ENCODE measurements around the gene MAP2K2.

The MAP2K2 gene

DNA sequence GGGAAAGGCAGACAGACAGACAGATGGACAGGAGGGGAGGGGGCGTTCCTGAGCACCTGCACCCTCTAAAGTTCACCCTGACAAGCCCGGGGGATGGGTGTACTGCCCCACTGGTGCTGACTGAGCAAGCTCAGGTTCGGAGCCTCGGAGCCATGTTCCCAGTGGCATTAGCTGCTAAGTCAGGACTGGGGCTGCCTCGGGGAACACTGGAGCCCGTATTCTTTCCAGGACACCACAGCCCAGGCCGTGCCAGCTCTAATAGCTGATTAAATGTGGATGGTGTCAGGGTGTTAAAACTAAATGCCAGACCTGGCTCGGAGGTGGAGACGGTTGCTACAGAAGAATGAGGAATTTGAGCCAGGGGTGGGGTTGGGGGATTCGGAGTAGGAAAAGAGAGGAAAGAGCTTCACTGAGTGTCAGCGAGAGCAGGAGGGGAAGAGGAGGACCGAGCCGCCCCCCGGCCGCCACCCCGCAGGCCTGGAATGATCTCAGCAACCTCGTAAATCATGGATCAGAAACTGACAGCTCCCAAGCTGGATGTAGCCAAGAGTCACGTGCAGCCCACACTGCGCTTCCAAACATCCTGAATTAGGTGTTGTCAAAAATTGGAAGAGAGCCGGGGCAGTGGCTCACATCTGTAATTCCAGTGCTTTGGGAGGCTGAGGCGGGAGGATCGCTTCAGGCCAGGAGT is 10.4 kb downstream of the MAP2K2 start:
- H3K4me1 ChIP-seq (ENCODE audit: control insufficient read depth, insufficient read depth, low read length, poor library complexity, severe bottlenecking) = no peaks in the 10 kb centered on the region
- no peak overlapping the region for H3K4me3 ChIP-seq (ENCODE audit: extremely low read depth, insufficient read depth, low read length, poor library complexity, severe bottlenecking)
- H3K9me3 ChIP-seq (ENCODE audit: control insufficient read depth, low read length) = no peaks in the 10 kb centered on the region
- H3K27ac ChIP-seq (ENCODE audit: low read depth, low read length, severe bottlenecking) = no peak overlapping the region
- H3K36me3 ChIP-seq (ENCODE audit: control insufficient read depth, insufficient read depth, low read length) = peaks cover 96% of the 10 kb centered on the region
- 93 to 95% methylated on average over 22 of the region's 22 CpGs for WGBS, 2 experiments (ENCODE audit: insufficient coverage in 2 of 2)

- 98 to 99% methylated on average over 12 to 16 of the region's 17 CpGs for WGBS, 2 experiments (ENCODE audit: insufficient coverage in 2 of 2)
- H3K9me3 ChIP-seq (ENCODE audit: control insufficient read depth, low read length) = no peaks in the 10 kb centered on the region
- H3K36me3 ChIP-seq (ENCODE audit: control insufficient read depth, insufficient read depth, low read length) = peaks cover 96% of the 10 kb centered on the region
- H3K4me3 ChIP-seq (ENCODE audit: extremely low read depth, insufficient read depth, low read length, poor library complexity, severe bottlenecking) = no peak overlapping the region
- no peaks in the 10 kb centered on the region for H3K4me1 ChIP-seq (ENCODE audit: control insufficient read depth, insufficient read depth, low read length, poor library complexity, severe bottlenecking)
- no peak overlapping the region for H3K27ac ChIP-seq (ENCODE audit: low read depth, low read length, severe bottlenecking)
These were observed 11.6 kb downstream of the MAP2K2 start for GRCh38 chr19:4112367-4112766.

DNA sequence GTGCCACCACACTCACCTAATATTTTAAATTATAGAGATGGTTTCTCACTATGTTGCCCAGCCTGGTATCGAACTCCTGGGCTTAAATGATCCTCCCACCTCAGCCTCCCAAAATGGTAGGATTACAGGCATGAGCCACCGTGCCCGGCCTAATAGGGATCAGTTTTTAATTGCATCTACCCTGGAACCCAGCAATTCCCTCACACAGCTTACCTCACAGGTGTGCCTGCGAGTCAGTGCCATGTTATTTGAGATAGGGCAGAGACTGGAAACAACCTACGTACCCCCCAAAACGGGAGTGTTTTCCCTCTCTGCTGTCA is 14.3 kb downstream of the MAP2K2 start:
- H3K36me3 ChIP-seq (ENCODE audit: control insufficient read depth, insufficient read depth, low read length) = peaks cover 95% of the 10 kb centered on the region
- WGBS, 2 experiments (ENCODE audit: insufficient coverage in 2 of 2) = 93 to 95% methylated on average over 6 of the region's 6 CpGs

DNA sequence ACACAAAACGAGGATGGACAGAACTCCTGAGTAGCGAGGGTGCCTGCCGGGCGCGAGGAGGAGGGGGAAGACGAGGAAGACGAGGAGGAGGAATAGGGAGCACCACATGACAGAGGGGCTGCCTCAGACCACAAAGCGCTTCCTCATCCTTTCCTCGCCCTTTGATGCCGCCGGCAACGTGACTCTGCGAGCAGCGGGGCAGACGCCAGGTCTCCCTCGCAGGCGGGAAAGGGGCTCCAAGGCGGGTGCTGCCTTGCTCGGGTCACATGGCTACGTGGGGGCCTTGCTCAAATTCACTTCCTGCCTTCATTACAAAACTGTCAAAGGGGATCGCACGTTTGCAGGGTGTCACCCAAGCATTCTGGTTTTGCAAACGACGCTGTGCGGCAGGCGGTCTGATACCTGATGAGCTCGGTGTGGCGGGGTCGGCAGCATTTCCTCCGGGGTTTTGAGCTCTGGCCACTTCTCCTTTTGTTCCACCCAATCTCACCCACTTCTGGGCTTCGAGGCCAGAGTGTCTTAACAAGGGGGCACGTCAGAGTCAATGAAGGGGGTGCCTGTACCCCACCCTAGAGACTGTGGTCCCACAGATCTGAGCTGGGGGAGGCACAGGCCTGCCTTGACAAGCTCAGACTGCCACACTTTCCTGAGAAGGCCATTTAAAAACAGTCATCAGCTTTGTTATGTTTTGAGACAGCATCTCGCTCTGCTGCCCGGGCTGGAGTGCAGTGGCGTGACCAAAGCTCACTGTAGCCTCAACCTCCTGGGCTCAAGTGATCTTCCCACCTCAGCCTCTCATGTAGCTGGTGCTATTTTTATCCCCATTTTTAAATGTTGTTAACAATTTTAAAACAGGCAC is 14.9 kb downstream of the MAP2K2 start:
- H3K36me3 ChIP-seq (ENCODE audit: control insufficient read depth, insufficient read depth, low read length) = peaks cover 95% of the 10 kb centered on the region
- WGBS, 2 experiments (ENCODE audit: insufficient coverage in 2 of 2) = 96% methylated on average over 34 to 35 of the region's 35 CpGs
- no peak overlapping the region for H3K27ac ChIP-seq (ENCODE audit: low read depth, low read length, severe bottlenecking)

More for the DNA sequence above, 14.3 kb downstream of the MAP2K2 start:
- H3K9me3 ChIP-seq (ENCODE audit: control insufficient read depth, low read length) = no peaks in the 10 kb centered on the region
- H3K27ac ChIP-seq (ENCODE audit: low read depth, low read length, severe bottlenecking) = no peak overlapping the region
- H3K4me3 ChIP-seq (ENCODE audit: extremely low read depth, insufficient read depth, low read length, poor library complexity, severe bottlenecking) = no peak overlapping the region
- peaks cover 3% of the 10 kb centered on the region for H3K4me1 ChIP-seq (ENCODE audit: control insufficient read depth, insufficient read depth, low read length, poor library complexity, severe bottlenecking)

GRCh38 chr19:4103080-4103433 is 20.9 kb downstream of the MAP2K2 start:
- Histone ChIP-seq H3K27ac (ENCODE audit: low read depth, low read length, severe bottlenecking) (no peak overlapping the region), H3K4me3 (ENCODE audit: extremely low read depth, insufficient read depth, low read length, poor library complexity, severe bottlenecking) (no peak overlapping the region), H3K9me3 (ENCODE audit: control insufficient read depth, low read length) (no peaks in the 10 kb centered on the region), H3K4me1 (ENCODE audit: control insufficient read depth, insufficient read depth, low read length, poor library complexity, severe bottlenecking) (peaks cover 3% of the 10 kb centered on the region), H3K36me3 (ENCODE audit: control insufficient read depth, insufficient read depth, low read length) (peaks cover 94% of the 10 kb centered on the region)
- 91 to 95% methylated on average over 8 to 9 of the region's 9 CpGs for WGBS, 2 experiments (ENCODE audit: insufficient coverage in 2 of 2)

More for the DNA sequence above, 14.9 kb downstream of the MAP2K2 start:
- Histone ChIP-seq H3K9me3 (ENCODE audit: control insufficient read depth, low read length) (no peaks in the 10 kb centered on the region), H3K4me1 (ENCODE audit: control insufficient read depth, insufficient read depth, low read length, poor library complexity, severe bottlenecking) (peaks cover 3% of the 10 kb centered on the region), H3K4me3 (ENCODE audit: extremely low read depth, insufficient read depth, low read length, poor library complexity, severe bottlenecking) (no peak overlapping the region)

- Histone ChIP-seq H3K4me3 (ENCODE audit: extremely low read depth, insufficient read depth, low read length, poor library complexity, severe bottlenecking) (no peak overlapping the region), H3K9me3 (ENCODE audit: control insufficient read depth, low read length) (no peaks in the 10 kb centered on the region), H3K4me1 (ENCODE audit: control insufficient read depth, insufficient read depth, low read length, poor library complexity, severe bottlenecking) (peaks cover 3% of the 10 kb centered on the region), H3K27ac (ENCODE audit: low read depth, low read length, severe bottlenecking) (no peak overlapping the region), H3K36me3 (ENCODE audit: control insufficient read depth, insufficient read depth, low read length) (peaks cover 93% of the 10 kb centered on the region)
- 94 to 95% methylated on average over 45 to 53 of the region's 53 CpGs for WGBS, 2 experiments (ENCODE audit: insufficient coverage in 2 of 2)
These were observed 21.4 kb downstream of the MAP2K2 start for GRCh38 chr19:4102339-4103079.

- 98 to 100% methylated on average over 10 of the region's 10 CpGs for WGBS, 2 experiments (ENCODE audit: insufficient coverage in 2 of 2)
- H3K27ac ChIP-seq (ENCODE audit: low read depth, low read length, severe bottlenecking) = no peak overlapping the region
- peaks cover 93% of the 10 kb centered on the region for H3K36me3 ChIP-seq (ENCODE audit: control insufficient read depth, insufficient read depth, low read length)
- peaks cover 3% of the 10 kb centered on the region for H3K4me1 ChIP-seq (ENCODE audit: control insufficient read depth, insufficient read depth, low read length, poor library complexity, severe bottlenecking)
- H3K9me3 ChIP-seq (ENCODE audit: control insufficient read depth, low read length) = no peaks in the 10 kb centered on the region
- H3K4me3 ChIP-seq (ENCODE audit: extremely low read depth, insufficient read depth, low read length, poor library complexity, severe bottlenecking) = no peak overlapping the region
These were observed 22.5 kb downstream of the MAP2K2 start for GRCh38 chr19:4101496-4101770.

DNA sequence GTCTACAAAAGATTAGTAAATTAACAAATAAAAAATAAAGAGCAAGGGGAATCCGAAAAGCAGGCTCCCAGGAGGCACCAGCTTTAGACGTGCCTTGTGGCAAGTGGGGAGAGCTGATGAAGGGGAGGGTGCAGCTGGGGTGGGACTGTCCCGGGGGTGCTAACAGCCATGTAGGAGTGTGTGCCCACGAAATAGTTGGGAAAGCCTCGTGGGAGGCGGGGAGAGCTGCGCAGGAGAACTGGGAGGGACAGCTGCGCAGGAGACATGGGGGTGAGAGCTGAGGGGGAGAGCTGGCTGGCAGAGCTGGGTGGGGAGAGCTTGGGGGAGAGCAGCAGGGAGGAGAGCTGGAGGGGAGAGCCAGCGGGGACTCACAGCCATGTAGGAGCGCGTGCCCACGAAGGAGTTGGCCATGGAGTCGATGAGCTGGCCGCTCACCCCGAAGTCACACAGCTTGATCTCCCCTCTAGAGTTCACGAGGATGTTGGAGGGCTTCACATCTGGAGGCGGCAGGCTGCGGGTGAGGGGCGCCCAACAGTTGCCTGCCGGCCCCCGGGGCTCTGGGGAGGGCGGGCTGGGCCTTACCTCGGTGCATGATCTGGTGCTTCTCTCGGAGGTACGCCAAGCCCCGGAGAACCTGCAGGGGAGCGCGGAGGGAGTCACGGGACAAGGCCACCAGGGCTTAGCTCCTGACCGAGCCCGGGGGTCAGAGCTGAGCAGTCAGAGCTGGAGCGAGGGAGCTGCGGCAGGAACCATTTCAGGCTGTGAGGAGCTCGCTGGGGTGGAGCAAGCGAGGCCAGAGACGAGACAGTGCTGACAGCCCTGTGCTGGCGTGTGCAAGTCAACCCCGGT is 23.1 kb downstream of the MAP2K2 start:
- H3K27ac ChIP-seq (ENCODE audit: low read depth, low read length, severe bottlenecking) = no peak overlapping the region
- H3K4me3 ChIP-seq (ENCODE audit: extremely low read depth, insufficient read depth, low read length, poor library complexity, severe bottlenecking) = no peak overlapping the region
- WGBS, 2 experiments (ENCODE audit: insufficient coverage in 2 of 2) = 94 to 97% methylated on average over 32 to 38 of the region's 38 CpGs
- H3K36me3 ChIP-seq (ENCODE audit: control insufficient read depth, insufficient read depth, low read length) = peaks cover 93% of the 10 kb centered on the region
- H3K4me1 ChIP-seq (ENCODE audit: control insufficient read depth, insufficient read depth, low read length, poor library complexity, severe bottlenecking) = peaks cover 3% of the 10 kb centered on the region
- no peaks in the 10 kb centered on the region for H3K9me3 ChIP-seq (ENCODE audit: control insufficient read depth, low read length)

GRCh38 chr19:4099041-4099764 is 24.7 kb downstream of the MAP2K2 start:
- Histone ChIP-seq H3K9me3 (ENCODE audit: control insufficient read depth, low read length) (no peaks in the 10 kb centered on the region), H3K27ac (ENCODE audit: low read depth, low read length, severe bottlenecking) (no peak overlapping the region), H3K4me3 (ENCODE audit: extremely low read depth, insufficient read depth, low read length, poor library complexity, severe bottlenecking) (no peak overlapping the region), H3K4me1 (ENCODE audit: control insufficient read depth, insufficient read depth, low read length, poor library complexity, severe bottlenecking) (no peaks in the 10 kb centered on the region), H3K36me3 (ENCODE audit: control insufficient read depth, insufficient read depth, low read length) (peaks cover 88% of the 10 kb centered on the region)
- 96 to 99% methylated on average over 33 to 36 of the region's 38 CpGs for WGBS, 2 experiments (ENCODE audit: insufficient coverage in 2 of 2)

DNA sequence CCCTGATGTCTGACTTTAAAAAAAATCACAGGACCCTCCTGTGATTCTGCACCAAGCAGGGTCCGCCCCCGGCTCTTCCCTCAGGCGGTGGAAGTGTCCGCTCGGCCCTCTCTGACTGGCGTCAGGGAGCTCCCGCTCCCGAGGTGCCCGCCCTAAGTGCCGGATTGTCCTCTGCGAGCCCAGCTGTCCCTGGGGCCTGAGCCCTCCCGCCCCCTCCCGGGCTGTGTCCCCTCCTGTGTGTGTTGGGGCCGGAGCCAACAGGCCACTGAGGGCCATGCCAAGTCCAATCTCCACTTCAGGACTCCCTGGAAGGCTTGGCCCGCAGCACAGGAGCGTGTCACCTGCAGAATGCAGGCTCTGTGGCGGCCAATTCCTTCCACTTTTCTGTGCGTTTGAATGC is 25.4 kb downstream of the MAP2K2 start:
- Histone ChIP-seq H3K36me3 (ENCODE audit: control insufficient read depth, insufficient read depth, low read length) (peaks cover 88% of the 10 kb centered on the region), H3K9me3 (ENCODE audit: control insufficient read depth, low read length) (no peaks in the 10 kb centered on the region), H3K4me1 (ENCODE audit: control insufficient read depth, insufficient read depth, low read length, poor library complexity, severe bottlenecking) (no peaks in the 10 kb centered on the region), H3K27ac (ENCODE audit: low read depth, low read length, severe bottlenecking) (no peak overlapping the region), H3K4me3 (ENCODE audit: extremely low read depth, insufficient read depth, low read length, poor library complexity, severe bottlenecking) (no peak overlapping the region)
- WGBS, 2 experiments (ENCODE audit: insufficient coverage in 2 of 2) = 94 to 98% methylated on average over 17 to 18 of the region's 18 CpGs
